Cardiac fibroblast (primary cell): ENCODE measurements around the gene SCFD2.

Experiments used
- DNase-seq, 2 donors: peaks; one replicate each; pipeline versions ENCODE4 v3.0.0 to v3.0.0-alpha.2; 2010; ENCODE audit warnings: low read depth in 2 of 2
- H3K4me3 ChIP-seq, 2 donors: replicated peaks in 1 of 2; 1 replicate in 1 of 2; 2 replicates in 1 of 2; pipeline ENCODE4 v1.5.1; 2011; ENCODE audit warnings: low read depth in 2 of 2, low read length in 2 of 2, mild to moderate bottlenecking in 2 of 2, moderate library complexity in 1 of 2
- TF ChIP-seq, protein P1 (sequence below): IDR thresholded peaks from one replicate; pipeline ENCODE4 v1.5.1; 2011; ENCODE audit warnings: low read depth, mild to moderate bottlenecking, low read length, inconsistent platforms

SCFD2 gene

DNA sequence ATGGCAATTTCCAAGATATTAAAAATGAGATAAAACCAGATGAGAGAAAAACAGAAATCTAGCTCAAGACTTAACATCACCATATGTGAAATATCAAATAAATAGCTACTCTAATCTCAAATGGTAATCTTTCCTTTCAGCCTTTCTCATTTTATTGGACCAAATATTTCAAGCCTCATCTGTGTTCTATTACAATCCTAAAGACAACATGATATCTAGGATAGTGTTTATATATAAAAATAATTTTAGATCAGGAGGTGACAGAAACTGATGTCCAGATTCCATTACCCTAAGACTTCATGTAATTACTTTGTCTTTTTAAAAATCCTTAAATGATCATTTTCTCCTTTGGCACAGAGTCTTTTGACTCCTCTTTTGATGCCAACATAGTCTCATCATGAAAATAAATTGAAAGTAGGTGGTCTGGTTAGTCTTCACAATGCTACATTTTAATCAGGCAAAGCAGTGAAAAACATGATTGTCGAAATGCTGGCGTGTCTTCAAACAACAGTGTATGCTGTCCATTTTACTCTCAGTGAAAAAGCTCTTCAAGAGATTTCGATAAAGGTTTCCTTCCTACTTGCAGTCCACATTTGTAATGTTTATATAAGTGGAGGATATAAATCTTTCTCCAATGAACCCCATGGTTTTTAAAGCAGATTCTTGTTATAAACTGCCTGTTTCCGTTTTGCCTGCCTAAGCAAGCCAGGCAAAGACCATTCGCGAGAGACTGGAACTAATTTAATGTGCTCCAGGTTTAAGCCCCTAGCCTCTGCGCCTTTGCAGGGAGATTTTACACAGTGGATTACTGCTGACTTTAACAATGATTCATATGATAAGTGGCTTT lies 169.8 kb downstream of the SCFD2 start:
- TF ChIP-seq, protein P1, sequence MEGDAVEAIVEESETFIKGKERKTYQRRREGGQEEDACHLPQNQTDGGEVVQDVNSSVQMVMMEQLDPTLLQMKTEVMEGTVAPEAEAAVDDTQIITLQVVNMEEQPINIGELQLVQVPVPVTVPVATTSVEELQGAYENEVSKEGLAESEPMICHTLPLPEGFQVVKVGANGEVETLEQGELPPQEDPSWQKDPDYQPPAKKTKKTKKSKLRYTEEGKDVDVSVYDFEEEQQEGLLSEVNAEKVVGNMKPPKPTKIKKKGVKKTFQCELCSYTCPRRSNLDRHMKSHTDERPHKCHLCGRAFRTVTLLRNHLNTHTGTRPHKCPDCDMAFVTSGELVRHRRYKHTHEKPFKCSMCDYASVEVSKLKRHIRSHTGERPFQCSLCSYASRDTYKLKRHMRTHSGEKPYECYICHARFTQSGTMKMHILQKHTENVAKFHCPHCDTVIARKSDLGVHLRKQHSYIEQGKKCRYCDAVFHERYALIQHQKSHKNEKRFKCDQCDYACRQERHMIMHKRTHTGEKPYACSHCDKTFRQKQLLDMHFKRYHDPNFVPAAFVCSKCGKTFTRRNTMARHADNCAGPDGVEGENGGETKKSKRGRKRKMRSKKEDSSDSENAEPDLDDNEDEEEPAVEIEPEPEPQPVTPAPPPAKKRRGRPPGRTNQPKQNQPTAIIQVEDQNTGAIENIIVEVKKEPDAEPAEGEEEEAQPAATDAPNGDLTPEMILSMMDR, result no peak
- DNase-seq, result no peak
- H3K4me3 ChIP-seq, result no peak overlapping the region

DNA sequence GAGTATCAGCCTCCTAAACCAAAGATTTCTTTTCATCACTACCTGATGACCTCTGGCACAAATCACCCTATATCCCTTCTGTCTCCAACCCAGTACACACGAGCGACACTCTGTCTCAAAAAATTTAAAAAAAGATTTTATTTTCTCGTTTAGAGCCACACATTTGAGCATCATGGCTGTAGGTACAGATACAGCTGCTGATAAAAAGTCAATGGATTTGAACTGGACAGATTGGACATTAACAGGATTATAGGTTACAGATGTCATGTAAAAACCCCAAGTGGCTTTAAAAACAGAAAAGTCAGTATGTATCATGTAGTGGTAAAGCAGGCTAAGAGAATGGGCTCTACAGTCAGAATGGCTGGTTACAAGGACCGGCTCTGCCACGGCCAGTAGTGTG lies 171.1 kb downstream of the SCFD2 start:
- TF ChIP-seq, protein P1, result no peak
- H3K4me3 ChIP-seq, result no peak overlapping the region
- DNase-seq, result no peak

DNA sequence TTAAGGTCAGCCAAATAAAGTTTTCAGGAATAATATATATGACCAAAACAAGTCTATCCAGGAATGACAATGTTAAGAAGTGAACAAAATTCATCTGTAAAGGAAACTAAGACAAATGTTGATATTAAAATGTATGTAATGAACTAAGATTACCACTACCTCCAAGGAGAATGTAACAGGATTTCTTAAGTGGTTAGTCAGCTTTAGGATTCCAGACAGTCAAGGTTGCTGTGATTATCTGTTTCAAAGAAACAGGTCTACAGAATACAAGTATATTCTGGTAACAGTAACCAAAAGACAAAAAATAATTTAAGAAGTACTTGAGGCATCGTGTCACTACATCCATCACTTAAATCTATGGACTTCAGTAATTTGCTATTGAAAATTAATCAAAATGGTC lies 172.8 kb downstream of the SCFD2 start:
- peak in 1 of 2 donors; percentile 46 for DNase-seq
- TF ChIP-seq, protein P1, result no peak
- no peak overlapping the region for H3K4me3 ChIP-seq

DNA sequence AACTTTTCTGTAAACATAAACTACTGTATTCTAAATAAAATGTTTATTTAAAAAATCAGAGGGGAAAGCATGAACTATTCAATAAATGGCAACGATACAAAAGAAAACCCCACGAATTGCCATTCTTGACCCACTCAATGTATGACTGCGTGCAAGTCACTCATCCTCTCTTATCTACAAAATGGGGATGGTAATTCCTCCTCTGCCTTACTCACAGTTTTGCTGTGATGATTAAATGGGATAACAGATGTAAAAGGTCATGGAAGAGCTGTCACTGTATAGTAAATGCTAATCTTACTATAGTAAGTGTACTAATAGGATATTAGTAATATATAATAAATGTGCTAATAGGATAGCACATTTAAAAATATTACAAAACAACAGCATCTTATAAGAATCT lies 173.4 kb downstream of the SCFD2 start:
- TF ChIP-seq, protein P1, result no peak
- no peak overlapping the region for H3K4me3 ChIP-seq
- DNase-seq, result peak in 1 of 2 donors; percentile 18

DNA sequence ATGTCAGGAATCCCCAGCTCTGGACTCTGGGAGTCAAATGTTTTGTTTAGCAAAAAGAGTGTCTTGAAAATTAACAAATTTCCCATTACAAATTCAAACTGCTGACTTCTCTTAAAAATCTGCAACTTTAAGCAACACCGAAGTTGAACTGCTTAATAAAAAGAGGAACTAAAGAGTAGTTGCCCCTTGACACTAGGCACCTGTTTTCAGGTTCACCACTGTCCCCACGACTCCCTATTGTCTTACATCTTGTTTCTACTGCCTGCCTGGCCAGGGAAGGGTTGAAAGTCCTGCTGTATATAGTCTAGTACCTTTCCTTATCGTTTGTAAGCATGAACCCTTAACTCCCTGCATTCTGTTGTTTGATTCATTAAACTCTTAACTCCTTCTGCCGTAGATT lies 173.9 kb downstream of the SCFD2 start:
- DNase-seq, result no peak
- TF ChIP-seq, protein P1, result no peak
- H3K4me3 ChIP-seq, result no peak overlapping the region

DNA sequence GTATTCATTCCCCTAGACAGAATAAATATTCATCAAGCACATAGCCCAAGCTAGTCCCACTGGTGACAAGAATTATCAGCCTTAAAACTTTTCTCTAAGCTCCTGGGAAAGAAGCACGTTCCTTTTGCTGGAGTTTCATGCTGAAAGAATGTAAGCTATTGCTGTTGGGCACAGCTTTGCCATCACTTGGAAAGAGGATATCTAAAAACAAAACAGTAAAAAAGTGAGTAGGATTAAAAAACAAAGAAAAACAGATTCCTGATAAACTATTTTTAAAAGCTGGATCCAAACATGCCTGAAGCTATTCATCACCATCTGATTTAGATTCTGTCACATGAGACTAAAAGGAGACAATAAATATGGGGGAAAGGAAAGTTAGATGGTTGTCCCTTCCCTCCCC lies 176.8 kb downstream of the SCFD2 start:
- H3K4me3 ChIP-seq, result no peak overlapping the region
- TF ChIP-seq, protein P1, result no peak
- DNase-seq, result peak; percentile 78 to 82
